Suprapubic skin (tissue), 4 donors: ENCODE results near the gene SSH3.

Experiments
- CTCF ChIP-seq, 2 donors: fragments of 200-600 bp in 1 of 2; fragments of 450-650 bp in 1 of 2; sonication (generic) in 1 of 2; IDR thresholded peaks; one replicate each; pipeline ENCODE4 v1.5.1; 2016 to 2019; ENCODE audit warnings: antibody characterized with exemption in 2 of 2, mild to moderate bottlenecking in 1 of 2, moderate library complexity in 1 of 2
- POLR2A ChIP-seq, 2 donors: fragments of 450-650 bp; IDR thresholded peaks; one replicate each; pipeline ENCODE4 v1.6.1; 2017; ENCODE audit warnings: antibody characterized with exemption in 2 of 2, mild to moderate bottlenecking in 2 of 2, moderate library complexity in 2 of 2
- POLR2AphosphoS5 ChIP-seq, 3 donors: sonication (generic); formaldehyde crosslinking; IDR thresholded peaks; one replicate each; pipeline ENCODE4 v1.6.1; 2017; ENCODE audit warnings: antibody characterized with exemption in 3 of 3

DNA sequence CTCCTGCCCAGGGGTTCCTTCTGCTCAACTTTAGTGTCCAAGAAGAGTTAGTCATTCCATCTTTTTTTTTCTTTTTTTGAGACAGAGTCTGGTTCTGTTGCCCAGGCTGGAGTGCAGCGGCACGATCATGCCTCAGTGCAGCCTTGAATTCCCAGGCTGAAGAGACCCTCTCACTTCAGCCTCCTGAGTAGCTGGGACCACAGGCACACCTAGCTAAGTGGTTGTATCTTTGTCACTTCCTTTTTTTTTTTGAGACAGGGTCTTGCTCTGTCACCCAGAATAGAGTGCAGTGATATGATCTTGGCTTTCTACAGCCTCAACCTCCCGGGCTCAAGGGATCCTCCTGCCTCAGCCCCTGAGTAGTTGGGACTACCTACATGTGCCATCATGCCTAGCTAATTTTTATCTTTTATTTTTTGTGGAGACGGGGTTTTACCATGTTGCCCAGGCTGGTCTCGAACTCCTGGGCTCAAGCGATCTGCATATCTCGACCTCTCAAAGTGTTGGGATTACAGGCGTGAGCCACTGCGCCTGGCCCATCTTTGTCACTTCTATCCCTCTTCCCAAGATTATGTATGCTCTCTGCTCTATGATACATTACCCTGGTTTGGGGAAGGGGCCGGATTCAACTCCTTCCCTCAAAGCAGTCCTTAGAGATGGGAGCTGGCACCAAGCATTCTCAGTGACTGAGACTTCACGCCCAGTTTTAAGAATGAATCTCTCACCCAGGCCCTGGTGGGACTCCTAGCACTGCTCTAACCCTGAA, 10.0 kb downstream of the SSH3 start:
- TF ChIP-seq POLR2A (IDR thresholded peaks at IDR 0.05) (no peak), CTCF (IDR thresholded peaks at IDR 0.05) (no peak), POLR2AphosphoS5 (IDR thresholded peaks at IDR 0.05) (no peak)
